Stimulated activated CD8-positive, alpha-beta memory T cell treated with anti-CD3 and anti-CD28 coated beads, Interleukin-4, amount 100 ng/mL, for 24 hours (primary cell): ENCODE data around the gene WDR70.
"Not testable (repeated sequence)": the region's sequence is repeated elsewhere in the genome, so short reads cannot be mapped to it uniquely, and the experiment has no call there.

ENCODE experiments used
- DNase-seq: peaks from one replicate; pipeline ENCODE4 v3.0.0-alpha.2; 2020; ENCODE audit warnings: low read depth

Gene WDR70

DNA sequence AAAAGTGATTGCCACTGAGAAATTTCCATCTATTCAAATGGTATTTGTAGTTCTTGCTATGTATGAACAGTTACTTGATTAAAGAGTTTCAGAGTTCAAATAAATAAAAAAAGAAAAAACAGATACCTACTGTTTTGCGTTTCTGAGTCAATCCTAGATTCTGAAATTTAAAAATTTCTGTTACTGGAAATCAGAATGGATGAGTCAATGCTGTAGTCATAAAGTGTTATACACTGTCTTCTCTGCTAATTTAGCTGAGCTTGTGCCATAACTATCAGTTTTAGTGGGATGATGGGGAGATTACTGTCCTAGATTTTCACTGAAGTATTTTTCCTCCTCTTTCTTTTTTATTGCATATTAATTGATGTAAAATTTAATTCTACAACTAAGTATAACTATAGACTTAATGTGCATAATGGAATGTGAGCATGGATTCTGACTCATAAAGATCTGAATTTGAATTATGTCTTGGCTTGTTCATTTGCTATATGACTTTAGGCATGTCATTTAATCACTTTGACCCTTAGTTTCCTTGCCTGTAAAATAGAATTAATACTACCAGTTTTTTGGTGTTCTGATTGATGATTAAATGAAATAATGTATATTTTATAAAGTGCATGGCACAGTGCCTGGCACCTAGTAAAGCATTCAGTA lies 75.4 kb downstream of the WDR70 start:
- not testable (repeated sequence) for DNase-seq

DNA sequence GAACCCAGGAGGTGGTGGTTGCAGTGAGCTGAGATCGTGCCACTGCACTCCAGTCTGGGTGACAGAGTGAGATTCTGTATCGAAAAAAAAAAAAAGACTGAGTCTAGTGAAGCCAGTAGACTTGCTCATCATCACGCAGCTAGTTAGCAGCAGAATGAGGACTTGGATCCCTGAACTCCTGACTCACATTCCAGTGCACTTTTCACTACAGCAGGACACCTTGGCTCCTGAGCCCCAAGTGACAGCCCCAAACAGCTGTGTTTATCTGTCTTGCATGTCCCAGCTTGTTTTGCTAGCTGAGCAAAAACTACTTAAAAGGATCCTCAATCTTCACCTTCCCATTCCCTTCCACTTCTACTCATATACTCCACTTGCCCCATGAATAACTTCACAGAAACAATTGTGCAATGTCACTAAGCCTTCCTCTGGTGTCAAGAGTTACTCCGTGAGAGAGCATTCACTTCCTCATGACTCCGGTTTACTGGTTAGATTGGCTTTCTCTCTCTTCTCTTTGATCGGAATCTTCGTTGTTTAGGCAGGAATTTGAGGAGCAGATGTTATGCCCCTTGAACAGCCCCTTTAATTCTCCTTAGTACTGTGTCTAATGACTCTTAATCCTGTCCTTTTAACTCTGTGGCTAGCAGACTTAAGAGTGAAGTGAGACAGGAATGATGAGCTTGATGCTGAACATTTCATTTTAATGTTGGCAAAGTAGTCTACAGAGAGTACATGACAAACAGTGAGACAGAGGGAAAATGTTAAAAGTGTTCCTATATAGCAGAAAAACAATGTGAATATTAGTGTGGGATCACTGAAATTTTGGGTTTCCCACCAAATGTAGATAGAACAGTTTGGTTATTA lies 84.3 kb downstream of the WDR70 start:
- DNase-seq: not testable (repeated sequence)

GRCh38 chr5:37464581-37464980 lies 85.5 kb downstream of the WDR70 start:
- not testable (repeated sequence) for DNase-seq

DNA sequence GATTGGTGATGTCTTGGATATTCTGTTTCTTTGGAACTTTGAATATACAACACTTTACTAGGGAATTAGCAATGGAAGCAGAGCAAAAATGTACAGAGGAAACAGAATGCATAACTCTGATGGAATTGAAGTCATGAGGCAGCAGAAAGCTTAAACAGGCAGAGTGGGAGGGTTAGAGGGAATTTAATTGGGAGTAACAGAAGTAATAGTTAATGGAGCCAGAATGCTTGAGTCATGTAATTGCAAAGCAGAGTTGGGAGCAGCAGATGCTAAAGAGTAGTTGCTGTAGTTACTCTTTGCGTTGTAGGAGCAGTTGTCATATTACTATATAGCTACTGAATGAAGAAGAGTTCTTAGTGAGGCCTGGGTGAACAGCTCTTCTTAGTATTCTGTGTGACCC lies 90.3 kb downstream of the WDR70 start:
- DNase-seq: not testable (repeated sequence)

GRCh38 chr5:37471666-37472197 lies 92.6 kb downstream of the WDR70 start:
- DNase-seq: no peak

- DNase-seq: no peak
These were observed 98.3 kb downstream of the WDR70 start for GRCh38 chr5:37477426-37477825.

DNA sequence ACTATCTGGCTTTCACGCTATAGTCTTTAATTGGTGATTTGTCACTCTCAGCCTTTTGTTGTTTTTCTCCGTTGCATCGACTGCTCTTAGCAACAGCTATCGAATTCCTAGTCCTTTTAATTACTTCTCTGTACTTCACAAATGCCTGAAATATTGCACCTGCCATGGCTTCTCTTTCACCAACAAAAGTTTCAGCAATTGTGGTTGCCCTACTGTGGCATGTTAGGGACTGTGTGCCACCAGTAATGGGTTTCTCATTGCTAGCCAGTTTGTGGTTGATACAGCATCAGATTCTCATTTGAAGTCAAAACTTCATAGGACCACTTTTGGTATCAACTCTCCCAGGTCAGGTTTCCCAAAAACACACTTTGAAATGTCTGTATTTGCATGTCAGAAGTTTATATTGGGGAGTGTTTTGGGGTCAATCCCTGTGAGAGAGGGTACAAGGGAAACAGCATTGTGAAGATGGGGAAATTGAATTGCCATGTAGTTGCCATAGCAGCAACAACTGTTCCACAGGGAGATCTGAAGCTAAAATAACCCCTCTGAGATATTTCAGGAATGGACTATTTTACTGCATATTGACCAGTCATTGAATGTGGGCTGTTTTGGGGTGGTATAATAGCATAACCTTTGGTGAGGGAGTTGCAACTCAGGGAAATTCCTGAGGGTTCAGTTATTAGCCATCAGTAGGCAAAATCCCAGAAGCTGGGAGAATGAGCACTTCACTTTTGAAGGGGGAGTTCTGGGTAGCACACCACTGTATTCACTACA lies 99.2 kb downstream of the WDR70 start:
- DNase-seq: no peak

GRCh38 chr5:37481395-37481794 lies 102.3 kb downstream of the WDR70 start:
- DNase-seq: not testable (repeated sequence)

DNA sequence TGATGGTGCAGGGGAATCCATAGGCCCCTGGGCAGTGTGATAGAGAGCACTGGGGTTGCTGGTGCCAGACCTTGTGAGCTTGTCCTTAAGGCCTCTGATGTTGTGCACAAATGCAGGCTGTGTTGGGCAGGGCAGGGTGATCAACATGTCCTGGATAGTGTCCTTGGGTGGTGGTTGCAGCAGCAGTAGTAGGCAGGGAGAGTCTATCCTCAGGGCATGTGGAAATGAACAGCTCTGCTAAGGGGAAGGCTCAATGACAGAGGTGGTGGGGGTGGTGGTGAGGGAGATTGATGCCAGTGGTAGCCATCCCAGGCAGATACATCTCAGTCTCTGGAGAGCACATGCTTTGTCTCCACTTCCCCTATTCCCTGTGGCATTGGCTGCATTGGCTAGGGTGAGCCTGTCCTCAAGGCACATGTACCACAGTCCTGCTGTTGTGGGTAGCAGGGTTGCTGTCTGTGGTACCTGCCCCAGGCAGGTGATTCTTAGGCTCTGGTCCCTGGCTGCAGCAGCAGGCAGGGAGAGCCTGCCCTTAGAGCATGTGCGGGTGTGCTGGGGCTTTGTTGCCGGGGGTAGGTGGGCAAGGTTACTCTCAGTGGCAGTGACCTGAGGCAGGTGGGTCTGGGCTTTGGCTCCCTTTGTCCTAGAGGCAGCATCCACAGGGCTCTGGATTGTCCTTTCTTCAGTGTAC lies 111.1 kb downstream of the WDR70 start:
- no peak for DNase-seq

- DNase-seq: no peak
These were observed 111.8 kb downstream of the WDR70 start for GRCh38 chr5:37490931-37491330.

DNA sequence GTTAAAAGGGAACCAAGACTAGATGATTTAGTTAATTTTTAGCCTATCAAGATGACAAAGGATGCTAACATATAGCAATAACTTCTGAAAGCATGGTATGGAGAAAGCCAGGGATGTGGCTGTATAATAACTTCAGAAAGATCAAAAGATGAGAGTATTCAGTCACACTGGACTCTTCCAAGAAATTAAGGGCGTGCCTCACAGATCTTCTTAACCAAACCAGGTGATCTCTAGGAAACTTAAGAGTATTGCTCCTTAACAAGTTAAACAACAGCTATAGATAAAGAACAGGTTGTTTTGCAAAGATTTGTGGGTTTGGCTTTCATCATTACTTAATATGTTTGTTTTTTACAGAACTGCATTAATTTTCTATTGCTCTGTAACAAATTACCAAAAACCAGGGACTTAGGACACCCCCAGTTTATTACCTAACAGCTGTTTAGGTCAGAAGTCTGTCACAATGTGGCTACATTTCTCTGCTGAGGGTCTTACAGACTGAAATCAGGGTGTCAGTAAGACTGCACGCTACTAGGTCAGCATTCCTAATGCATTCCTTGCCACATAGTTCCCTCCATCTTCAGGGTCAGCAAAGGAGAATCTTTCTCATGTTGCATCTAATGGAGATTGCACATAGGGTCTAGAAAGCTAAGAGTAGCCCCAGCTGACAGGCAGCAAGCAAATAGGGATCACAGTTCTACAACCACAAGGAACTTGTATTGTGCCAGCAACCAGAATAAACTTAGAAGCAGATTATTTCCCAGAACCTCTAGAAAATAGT lies 113.8 kb downstream of the WDR70 start:
- no peak for DNase-seq

- DNase-seq: no peak
These were observed 115.6 kb downstream of the WDR70 start for GRCh38 chr5:37494756-37495155.

GRCh38 chr5:37495210-37495609 lies 116.1 kb downstream of the WDR70 start:
- no peak for DNase-seq

DNA sequence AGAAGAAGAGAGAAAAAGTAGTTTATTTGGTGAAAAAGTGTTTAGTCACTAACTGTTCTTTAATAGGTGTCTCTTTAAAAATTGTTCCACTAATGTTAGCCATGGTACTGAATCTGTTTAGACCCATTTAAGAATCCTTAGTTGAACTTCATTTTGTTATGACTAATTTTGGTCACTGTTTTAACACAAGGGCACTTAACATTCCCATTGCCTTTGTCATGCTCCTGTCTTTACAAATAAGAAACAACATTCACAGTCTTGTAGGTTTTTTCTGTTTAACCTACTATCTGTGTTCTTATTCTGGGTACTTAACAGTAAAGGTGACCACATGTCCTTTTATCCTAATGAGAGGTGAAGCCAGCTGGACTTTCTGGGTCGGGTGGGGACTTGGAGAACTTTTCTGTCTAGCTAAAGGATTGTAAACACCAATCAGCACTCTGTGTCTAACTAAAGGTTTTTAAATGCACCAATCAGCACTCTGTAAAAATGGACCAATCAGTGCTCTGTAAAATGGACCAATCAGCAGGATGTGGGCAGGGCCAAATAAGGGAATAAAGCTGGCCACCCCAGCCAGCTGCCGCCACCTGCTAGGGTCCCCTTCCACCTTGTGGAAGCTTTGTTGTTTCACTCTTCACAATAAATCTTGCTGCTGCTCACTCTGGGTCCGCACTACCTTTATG lies 116.7 kb downstream of the WDR70 start:
- DNase-seq: no peak

DNA sequence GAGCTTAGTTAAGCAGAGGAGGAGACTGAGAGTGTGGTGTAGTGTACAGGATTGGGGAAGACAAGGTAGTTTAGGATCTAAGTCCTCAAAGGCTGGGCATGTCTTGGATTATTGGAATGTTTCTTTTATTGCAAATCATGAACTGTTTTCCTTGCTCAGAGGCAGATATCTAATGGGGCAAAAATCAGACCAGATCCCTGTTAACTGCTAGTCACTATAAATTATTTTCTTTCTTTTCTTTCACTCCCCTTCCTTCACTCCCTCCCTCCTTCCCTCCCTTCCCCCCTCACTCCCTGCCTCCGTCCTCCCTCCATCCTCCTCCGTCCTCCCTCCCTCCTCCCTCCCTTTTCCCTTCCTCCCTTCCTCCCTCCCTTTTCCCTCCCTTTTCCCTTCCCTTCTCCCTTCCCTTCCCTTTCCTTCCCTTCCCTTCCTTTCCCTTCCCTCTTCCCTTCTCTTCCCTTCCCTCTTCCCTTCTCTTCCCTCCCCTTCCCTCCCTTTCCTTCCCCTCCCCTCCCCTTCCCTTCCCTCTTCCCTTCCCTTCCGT lies 117.9 kb downstream of the WDR70 start:
- DNase-seq: no peak

DNA sequence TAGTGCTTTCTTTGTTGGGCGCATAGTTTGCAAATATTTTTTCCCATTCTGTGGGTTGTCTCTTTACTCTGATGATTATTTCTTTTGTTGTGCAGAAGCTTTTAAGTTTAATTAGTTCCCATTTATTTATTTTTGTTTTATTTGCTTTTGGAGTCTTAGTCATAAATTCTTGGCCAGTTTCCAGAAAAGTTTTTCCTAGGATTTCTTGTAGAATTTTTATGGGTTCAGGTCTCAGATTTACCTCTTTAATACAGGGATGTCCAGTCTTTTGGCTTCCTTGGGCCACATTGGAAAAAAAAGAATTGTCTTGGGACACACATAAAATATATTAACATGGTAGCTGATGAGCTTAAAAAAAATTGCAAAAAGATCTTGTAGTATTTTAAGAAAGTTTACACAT lies 122.0 kb downstream of the WDR70 start:
- DNase-seq: no peak

GRCh38 chr5:37506241-37506640 lies 127.1 kb downstream of the WDR70 start:
- DNase-seq: no peak

GRCh38 chr5:37506722-37507121 lies 127.6 kb downstream of the WDR70 start:
- no peak for DNase-seq

- DNase-seq: no peak
These were observed 132.5 kb downstream of the WDR70 start for GRCh38 chr5:37511646-37512045.

GRCh38 chr5:37514946-37515345 lies 135.8 kb downstream of the WDR70 start:
- DNase-seq: no peak
